Measurements from ENCODE around the gene FHIT. TPM values are rescaled to one million over a fixed set of nuclear protein-coding genes. Genes with fewer than 3 reads are reported as not detected.

FHIT gene
- total RNA-seq, 1 donor from 2014 or later: 5.7 TPM

DNA sequence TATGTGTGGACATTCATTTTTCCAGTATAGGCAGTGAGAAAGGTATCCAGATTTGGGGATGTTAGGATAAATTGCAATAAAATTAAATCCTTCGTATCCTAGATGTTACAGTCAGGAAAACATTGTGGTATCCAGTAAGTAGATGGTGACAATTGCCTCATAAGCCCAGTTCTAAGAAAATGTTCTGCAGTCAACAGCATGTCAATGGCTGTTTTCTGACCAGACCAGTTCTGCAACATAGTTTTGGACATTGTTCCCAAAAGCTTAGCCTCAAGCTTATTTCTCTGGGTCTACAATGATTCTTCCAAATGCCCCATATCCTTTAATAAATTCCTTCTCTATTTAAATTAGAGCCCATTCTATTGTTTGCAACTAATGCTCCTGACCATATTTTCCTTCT lies 480.7 kb downstream of the FHIT start:
- Histone ChIP-seq H3K36me3 (no peaks in the 10 kb centered on the region), H3F3A (ENCODE audit: low read depth) (no peaks in the 10 kb centered on the region), H3K27me3 (no peaks in the 10 kb centered on the region), H4K20me1 (ENCODE audit: low read depth) (no peaks in the 10 kb centered on the region), H3K27ac (no peak overlapping the region), H3K9me3 (ENCODE audit: low read depth) (no peaks in the 10 kb centered on the region), H3K4me2 (no peak overlapping the region), H3K4me3 (no peak overlapping the region), H3K4me1 (peaks cover 8% of the 10 kb centered on the region), H2AFZ (replicated peaks) (no peak overlapping the region), H3K9ac (no peak overlapping the region), H3K79me2 (ENCODE audit: low read depth) (no peaks in the 10 kb centered on the region)
- TF ChIP-seq, protein P1, sequence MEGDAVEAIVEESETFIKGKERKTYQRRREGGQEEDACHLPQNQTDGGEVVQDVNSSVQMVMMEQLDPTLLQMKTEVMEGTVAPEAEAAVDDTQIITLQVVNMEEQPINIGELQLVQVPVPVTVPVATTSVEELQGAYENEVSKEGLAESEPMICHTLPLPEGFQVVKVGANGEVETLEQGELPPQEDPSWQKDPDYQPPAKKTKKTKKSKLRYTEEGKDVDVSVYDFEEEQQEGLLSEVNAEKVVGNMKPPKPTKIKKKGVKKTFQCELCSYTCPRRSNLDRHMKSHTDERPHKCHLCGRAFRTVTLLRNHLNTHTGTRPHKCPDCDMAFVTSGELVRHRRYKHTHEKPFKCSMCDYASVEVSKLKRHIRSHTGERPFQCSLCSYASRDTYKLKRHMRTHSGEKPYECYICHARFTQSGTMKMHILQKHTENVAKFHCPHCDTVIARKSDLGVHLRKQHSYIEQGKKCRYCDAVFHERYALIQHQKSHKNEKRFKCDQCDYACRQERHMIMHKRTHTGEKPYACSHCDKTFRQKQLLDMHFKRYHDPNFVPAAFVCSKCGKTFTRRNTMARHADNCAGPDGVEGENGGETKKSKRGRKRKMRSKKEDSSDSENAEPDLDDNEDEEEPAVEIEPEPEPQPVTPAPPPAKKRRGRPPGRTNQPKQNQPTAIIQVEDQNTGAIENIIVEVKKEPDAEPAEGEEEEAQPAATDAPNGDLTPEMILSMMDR (IDR thresholded peaks at IDR 0.05): no peak
- no peak for TF ChIP-seq EZH2 (IDR thresholded peaks at IDR 0.05)
- H3K36me3 Mint-ChIP-seq: no peaks in the 10 kb centered on the region
- DNase-seq (ENCODE audit: low spot score): no peak
- H3K27ac Mint-ChIP-seq: no peak overlapping the region
- no peak overlapping the region for H3K4me3 Mint-ChIP-seq
- H3K4me1 Mint-ChIP-seq: no peaks in the 10 kb centered on the region
- H3K9me3 Mint-ChIP-seq: peaks cover 16% of the 10 kb centered on the region
- no peaks in the 10 kb centered on the region for H3K27me3 Mint-ChIP-seq (ENCODE audit: insufficient read depth, low read depth)

DNA sequence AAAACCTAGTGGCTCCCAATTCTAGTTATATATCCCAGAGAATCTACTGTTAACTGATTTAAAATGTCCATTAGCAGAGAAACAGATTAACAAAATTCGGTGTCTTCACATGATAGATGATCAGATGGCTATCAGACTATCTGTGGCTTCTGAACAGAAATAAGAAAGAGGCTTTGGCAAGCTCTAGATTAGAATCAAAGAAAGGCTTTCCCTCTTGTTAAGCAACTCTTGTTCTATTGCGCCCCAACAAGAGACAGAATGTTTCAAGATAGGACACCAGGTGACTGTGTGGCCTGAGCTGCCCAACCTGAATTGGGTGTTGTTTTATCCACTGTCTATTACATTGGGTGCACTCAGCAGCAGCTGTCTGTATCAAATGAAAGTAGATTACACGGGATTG lies 483.7 kb downstream of the FHIT start:
- no peaks in the 10 kb centered on the region for H3K36me3 ChIP-seq
- H3K27me3 ChIP-seq: no peaks in the 10 kb centered on the region
- TF ChIP-seq EZH2phosphoT487 (IDR thresholded peaks at IDR 0.05) (no peak), EZH2 (IDR thresholded peaks at IDR 0.05) (no peak)
- TF ChIP-seq, protein P1 (IDR thresholded peaks at IDR 0.05): no peak
- no peaks in the 10 kb centered on the region for H4K20me1 ChIP-seq (ENCODE audit: low read depth)
- H3K27me3 Mint-ChIP-seq (ENCODE audit: insufficient read depth, low read depth): no peaks in the 10 kb centered on the region
- H3K4me3 ChIP-seq: no peak overlapping the region
- no peaks in the 10 kb centered on the region for H3K4me1 Mint-ChIP-seq
- H3K4me3 Mint-ChIP-seq: no peak overlapping the region
- H3K9me3 ChIP-seq (ENCODE audit: low read depth): no peaks in the 10 kb centered on the region
- H3K27ac ChIP-seq: no peak overlapping the region
- no peaks in the 10 kb centered on the region for H3F3A ChIP-seq (ENCODE audit: low read depth)
- H3K9ac ChIP-seq: no peak overlapping the region
- H3K4me1 ChIP-seq: peaks cover 6% of the 10 kb centered on the region
- H3K9me3 Mint-ChIP-seq: no peaks in the 10 kb centered on the region
- H3K27ac Mint-ChIP-seq: no peak overlapping the region
- no peak for DNase-seq (ENCODE audit: low spot score)
- H3K79me2 ChIP-seq (ENCODE audit: low read depth): no peaks in the 10 kb centered on the region
- no peaks in the 10 kb centered on the region for H3K36me3 Mint-ChIP-seq
- H2AFZ ChIP-seq (replicated peaks): no peak overlapping the region
- no peak overlapping the region for H3K4me2 ChIP-seq

DNA sequence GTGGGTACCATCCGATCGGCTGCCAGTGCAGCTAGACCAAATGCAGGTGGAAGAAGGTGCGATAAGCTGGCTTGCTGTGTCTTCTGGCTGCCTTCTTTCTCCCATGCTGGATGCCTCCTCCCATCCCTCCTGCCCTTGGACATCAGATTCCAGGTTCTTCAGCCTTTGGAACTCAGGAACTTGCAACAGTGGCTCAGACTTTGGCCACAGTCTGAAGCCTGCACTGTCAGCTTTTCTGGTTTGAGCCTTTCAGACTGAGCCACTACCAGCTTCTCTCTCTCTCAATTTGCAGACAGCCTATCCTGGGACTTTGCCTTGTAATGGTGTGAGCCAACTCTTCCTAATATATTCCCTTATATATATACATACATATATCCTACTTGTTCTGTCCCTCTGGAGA lies 485.5 kb downstream of the FHIT start:
- H3K36me3 Mint-ChIP-seq: no peaks in the 10 kb centered on the region
- H3K4me3 Mint-ChIP-seq: no peak overlapping the region

More for the DNA sequence above, 485.5 kb downstream of the FHIT start:
- Histone ChIP-seq H4K20me1 (ENCODE audit: low read depth) (no peaks in the 10 kb centered on the region), H3K9me3 (ENCODE audit: low read depth) (no peaks in the 10 kb centered on the region), H3K27me3 (no peaks in the 10 kb centered on the region), H3K79me2 (ENCODE audit: low read depth) (no peaks in the 10 kb centered on the region), H3K4me2 (no peak overlapping the region), H3K4me3 (no peak overlapping the region), H3K4me1 (peaks cover 3% of the 10 kb centered on the region), H3K27ac (no peak overlapping the region), H3K9ac (no peak overlapping the region), H3K36me3 (no peaks in the 10 kb centered on the region), H3F3A (ENCODE audit: low read depth) (no peaks in the 10 kb centered on the region), H2AFZ (replicated peaks) (no peak overlapping the region)
- TF ChIP-seq EZH2phosphoT487 (IDR thresholded peaks at IDR 0.05): no peak
- TF ChIP-seq EZH2 (IDR thresholded peaks at IDR 0.05): no peak
- TF ChIP-seq, protein P1 (IDR thresholded peaks at IDR 0.05): no peak
- H3K27ac Mint-ChIP-seq: no peak overlapping the region
- DNase-seq (ENCODE audit: low spot score): no peak
- no peaks in the 10 kb centered on the region for H3K27me3 Mint-ChIP-seq (ENCODE audit: insufficient read depth, low read depth)
- H3K9me3 Mint-ChIP-seq: no peaks in the 10 kb centered on the region
- H3K4me1 Mint-ChIP-seq: no peaks in the 10 kb centered on the region

Data from neural progenitor cell (in vitro differentiated cells).